ENCODE measurements around the gene PALLD. TPM values are rescaled to one million over a fixed set of nuclear protein-coding genes. Genes with fewer than 3 reads are reported as not detected.

Gene PALLD
- total RNA-seq, 1 experiment from 2014 or later, result 6.5 TPM

DNA sequence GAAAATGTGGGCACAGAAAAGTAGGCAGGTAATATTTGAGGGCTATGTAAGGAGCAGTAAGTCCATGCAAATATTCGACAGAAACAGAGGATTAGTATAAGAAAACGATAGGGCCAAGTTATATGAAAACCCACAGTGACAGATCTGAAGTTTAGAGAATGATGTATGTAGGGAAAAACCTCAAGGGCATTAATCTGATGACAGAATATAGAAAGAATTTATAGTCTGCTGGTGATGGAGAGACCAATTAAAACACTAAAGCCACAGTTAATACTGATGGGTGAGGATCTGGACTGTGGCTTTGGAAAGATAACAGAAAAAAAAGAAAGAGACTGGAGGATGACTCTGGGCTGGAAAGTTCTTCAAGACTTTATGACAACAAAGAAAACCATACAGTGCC, 169.7 kb downstream of the PALLD start:
- in situ Hi-C loops (cut with HindIII; ENCODE audit: low pct_unique_long_range_greater_than_20kb, low sequenced_read_pairs), result no loop called here
- ATAC-seq (no peak), DNase-seq (ENCODE audit: low read depth, low spot score) (no peak)
- POLR2A ChIA-PET, result no interaction called here
- no TSS peak for BruUV-seq (replicated peaks)
- Histone ChIP-seq H3K27ac (ENCODE audit: low read length) (no peak overlapping the region), H3K4me3 (ENCODE audit: low read depth in 2 of 2, low read length in 2 of 2) (no peak overlapping the region), H3K9me3 (ENCODE audit: control insufficient read depth, insufficient read depth, low read depth, low read length) (no peaks in the 10 kb centered on the region), H3K27me3 (ENCODE audit: control insufficient read depth, insufficient read depth, low read length) (no peaks in the 10 kb centered on the region), H3K36me3 (ENCODE audit: control insufficient read depth, insufficient read depth, low read length) (no peaks in the 10 kb centered on the region), H3K4me1 (ENCODE audit: control insufficient read depth, insufficient read depth, low read length) (no peaks in the 10 kb centered on the region)
- TF ChIP-seq, protein P1, sequence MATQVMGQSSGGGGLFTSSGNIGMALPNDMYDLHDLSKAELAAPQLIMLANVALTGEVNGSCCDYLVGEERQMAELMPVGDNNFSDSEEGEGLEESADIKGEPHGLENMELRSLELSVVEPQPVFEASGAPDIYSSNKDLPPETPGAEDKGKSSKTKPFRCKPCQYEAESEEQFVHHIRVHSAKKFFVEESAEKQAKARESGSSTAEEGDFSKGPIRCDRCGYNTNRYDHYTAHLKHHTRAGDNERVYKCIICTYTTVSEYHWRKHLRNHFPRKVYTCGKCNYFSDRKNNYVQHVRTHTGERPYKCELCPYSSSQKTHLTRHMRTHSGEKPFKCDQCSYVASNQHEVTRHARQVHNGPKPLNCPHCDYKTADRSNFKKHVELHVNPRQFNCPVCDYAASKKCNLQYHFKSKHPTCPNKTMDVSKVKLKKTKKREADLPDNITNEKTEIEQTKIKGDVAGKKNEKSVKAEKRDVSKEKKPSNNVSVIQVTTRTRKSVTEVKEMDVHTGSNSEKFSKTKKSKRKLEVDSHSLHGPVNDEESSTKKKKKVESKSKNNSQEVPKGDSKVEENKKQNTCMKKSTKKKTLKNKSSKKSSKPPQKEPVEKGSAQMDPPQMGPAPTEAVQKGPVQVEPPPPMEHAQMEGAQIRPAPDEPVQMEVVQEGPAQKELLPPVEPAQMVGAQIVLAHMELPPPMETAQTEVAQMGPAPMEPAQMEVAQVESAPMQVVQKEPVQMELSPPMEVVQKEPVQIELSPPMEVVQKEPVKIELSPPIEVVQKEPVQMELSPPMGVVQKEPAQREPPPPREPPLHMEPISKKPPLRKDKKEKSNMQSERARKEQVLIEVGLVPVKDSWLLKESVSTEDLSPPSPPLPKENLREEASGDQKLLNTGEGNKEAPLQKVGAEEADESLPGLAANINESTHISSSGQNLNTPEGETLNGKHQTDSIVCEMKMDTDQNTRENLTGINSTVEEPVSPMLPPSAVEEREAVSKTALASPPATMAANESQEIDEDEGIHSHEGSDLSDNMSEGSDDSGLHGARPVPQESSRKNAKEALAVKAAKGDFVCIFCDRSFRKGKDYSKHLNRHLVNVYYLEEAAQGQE (IDR thresholded peaks at IDR 0.05; ENCODE audit: insufficient read depth in 1 of 2, low read depth in 2 of 2, low read length in 1 of 2), result no peak
- TF ChIP-seq, protein P2, sequence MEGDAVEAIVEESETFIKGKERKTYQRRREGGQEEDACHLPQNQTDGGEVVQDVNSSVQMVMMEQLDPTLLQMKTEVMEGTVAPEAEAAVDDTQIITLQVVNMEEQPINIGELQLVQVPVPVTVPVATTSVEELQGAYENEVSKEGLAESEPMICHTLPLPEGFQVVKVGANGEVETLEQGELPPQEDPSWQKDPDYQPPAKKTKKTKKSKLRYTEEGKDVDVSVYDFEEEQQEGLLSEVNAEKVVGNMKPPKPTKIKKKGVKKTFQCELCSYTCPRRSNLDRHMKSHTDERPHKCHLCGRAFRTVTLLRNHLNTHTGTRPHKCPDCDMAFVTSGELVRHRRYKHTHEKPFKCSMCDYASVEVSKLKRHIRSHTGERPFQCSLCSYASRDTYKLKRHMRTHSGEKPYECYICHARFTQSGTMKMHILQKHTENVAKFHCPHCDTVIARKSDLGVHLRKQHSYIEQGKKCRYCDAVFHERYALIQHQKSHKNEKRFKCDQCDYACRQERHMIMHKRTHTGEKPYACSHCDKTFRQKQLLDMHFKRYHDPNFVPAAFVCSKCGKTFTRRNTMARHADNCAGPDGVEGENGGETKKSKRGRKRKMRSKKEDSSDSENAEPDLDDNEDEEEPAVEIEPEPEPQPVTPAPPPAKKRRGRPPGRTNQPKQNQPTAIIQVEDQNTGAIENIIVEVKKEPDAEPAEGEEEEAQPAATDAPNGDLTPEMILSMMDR (IDR thresholded peaks at IDR 0.05), result no peak
- CTCF ChIA-PET, result no interaction called here
- intact Hi-C loops (cut with micrococcal nuclease; ENCODE audit: unreplicated experiment), result no loop called here

DNA sequence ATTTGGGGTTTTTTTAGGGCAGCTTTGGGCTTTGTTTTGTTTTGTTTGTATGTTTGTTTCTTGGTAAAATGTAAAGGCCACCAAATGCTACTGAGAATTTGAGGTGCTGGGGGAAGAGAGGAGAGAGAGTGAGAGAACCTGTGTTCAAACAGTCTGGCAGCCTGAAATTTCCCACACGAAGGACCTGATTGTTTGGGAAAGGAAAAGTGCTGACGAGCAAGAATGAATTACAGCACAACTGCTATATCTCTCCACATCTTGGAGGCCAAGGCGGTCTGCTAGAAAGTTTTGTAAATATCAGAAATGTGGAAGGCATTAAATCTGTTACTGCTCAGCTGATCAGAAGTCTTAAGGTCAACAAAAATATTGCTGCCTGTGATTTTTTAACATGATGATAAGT, 170.5 kb downstream of the PALLD start:
- DNase-seq (ENCODE audit: low read depth, low spot score) (no peak), ATAC-seq (no peak)
- H3K4me3 ChIP-seq (ENCODE audit: low read depth in 2 of 2, low read length in 2 of 2), result no peak overlapping the region
- no peak for TF ChIP-seq POLR2AphosphoS5 (IDR thresholded peaks at IDR 0.05; ENCODE audit: low read depth, low read length)
- no peak for TF ChIP-seq TCF7L2 (IDR thresholded peaks at IDR 0.05; ENCODE audit: low read depth, low read length)
- no peaks in the 10 kb centered on the region for H3K27me3 ChIP-seq (ENCODE audit: control insufficient read depth, insufficient read depth, low read length)
- no TSS peak for BruUV-seq (replicated peaks)
- POLR2A ChIA-PET, result no interaction called here
- no peaks in the 10 kb centered on the region for H3K36me3 ChIP-seq (ENCODE audit: control insufficient read depth, insufficient read depth, low read length)
- CTCF ChIA-PET, result no interaction called here
- H3K27ac ChIP-seq (ENCODE audit: low read length), result no peak overlapping the region
- no peaks in the 10 kb centered on the region for H3K4me1 ChIP-seq (ENCODE audit: control insufficient read depth, insufficient read depth, low read length)
- in situ Hi-C loops (cut with HindIII; ENCODE audit: low pct_unique_long_range_greater_than_20kb, low sequenced_read_pairs) (no loop called here), intact Hi-C loops (cut with micrococcal nuclease; ENCODE audit: unreplicated experiment) (no loop called here)
- H3K9me3 ChIP-seq (ENCODE audit: control insufficient read depth, insufficient read depth, low read depth, low read length), result no peaks in the 10 kb centered on the region

DNA sequence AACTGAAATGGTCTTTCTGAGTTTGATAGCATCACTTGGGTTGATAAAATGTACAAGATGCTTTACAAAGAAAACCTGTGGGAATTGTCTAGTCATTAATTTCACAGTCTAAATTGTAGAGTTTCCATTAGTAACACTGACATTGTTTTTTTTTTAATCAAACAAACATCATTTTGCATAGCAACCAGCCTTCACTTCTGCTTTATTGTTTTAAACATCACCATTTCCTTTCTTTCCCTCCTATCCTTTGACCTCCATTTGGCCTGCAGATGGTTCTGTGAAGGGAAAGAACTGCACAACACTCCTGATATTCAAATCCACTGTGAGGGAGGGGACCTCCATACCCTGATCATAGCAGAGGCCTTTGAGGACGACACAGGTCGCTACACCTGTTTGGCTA, 171.1 kb downstream of the PALLD start:
- no peak for TF ChIP-seq TCF7L2 (IDR thresholded peaks at IDR 0.05; ENCODE audit: low read depth, low read length)
- TF ChIP-seq POLR2AphosphoS5 (IDR thresholded peaks at IDR 0.05; ENCODE audit: low read depth, low read length), result no peak
- TF ChIP-seq, protein P2 (IDR thresholded peaks at IDR 0.05), result no peak
- no peak for TF ChIP-seq SIN3A (IDR thresholded peaks at IDR 0.05; ENCODE audit: borderline replicate concordance, insufficient read depth, low read depth, low read length)
- TF ChIP-seq, protein P1 (IDR thresholded peaks at IDR 0.05; ENCODE audit: insufficient read depth in 1 of 2, low read depth in 2 of 2, low read length in 1 of 2), result no peak
- CTCF ChIA-PET, result no interaction called here
- Histone ChIP-seq H3K4me3 (ENCODE audit: low read depth in 2 of 2, low read length in 2 of 2) (no peak overlapping the region), H3K9me3 (ENCODE audit: control insufficient read depth, insufficient read depth, low read depth, low read length) (no peaks in the 10 kb centered on the region), H3K27me3 (ENCODE audit: control insufficient read depth, insufficient read depth, low read length) (no peaks in the 10 kb centered on the region), H3K4me1 (ENCODE audit: control insufficient read depth, insufficient read depth, low read length) (no peaks in the 10 kb centered on the region), H3K36me3 (ENCODE audit: control insufficient read depth, insufficient read depth, low read length) (no peaks in the 10 kb centered on the region), H3K27ac (ENCODE audit: low read length) (no peak overlapping the region)
- BruUV-seq (replicated peaks), result no TSS peak
- DNase-seq (ENCODE audit: low read depth, low spot score), result no peak
- intact Hi-C loops (cut with micrococcal nuclease; ENCODE audit: unreplicated experiment), result no loop called here
- POLR2A ChIA-PET, result no interaction called here
- ATAC-seq, result no peak
- in situ Hi-C loops (cut with HindIII; ENCODE audit: low pct_unique_long_range_greater_than_20kb, low sequenced_read_pairs), result no loop called here

All from Panc1 (cell line).